GM18511 (cell line): ENCODE measurements around the gene FOXN4.

Experiments used
- ATAC-seq: cut with Tn5 transposase; IDR thresholded peaks from one replicate; pipeline ENCODE4 v1.9.1; 2021; ENCODE audit warnings: mild to moderate bottlenecking, moderate library complexity; ENCODE audit not compliant: unreplicated experiment

The FOXN4 gene

DNA sequence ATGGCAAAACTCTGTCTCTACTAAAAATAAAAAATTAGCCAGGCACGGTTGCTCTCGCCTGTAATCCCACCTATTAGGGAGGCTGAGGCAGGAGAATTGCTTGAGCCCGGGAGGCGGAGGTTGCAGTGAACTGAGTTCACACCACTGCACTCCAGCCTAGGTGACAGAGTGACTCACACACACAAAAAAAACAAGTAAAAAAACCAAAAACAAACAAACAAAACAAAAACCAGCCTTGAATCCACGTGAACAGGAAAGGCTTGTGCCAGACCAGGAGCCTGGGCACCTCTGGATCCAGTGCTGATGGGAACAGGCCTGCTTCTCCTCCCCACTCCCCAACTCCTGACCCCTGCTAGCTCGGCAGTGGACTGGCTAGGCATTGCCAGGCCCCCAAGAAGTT lies 3.5 kb downstream of the FOXN4 start:
- ATAC-seq = no peak

- ATAC-seq = no peak
Measured at GRCh38 chr12:109304485-109304884, 4.6 kb downstream of the FOXN4 start.

DNA sequence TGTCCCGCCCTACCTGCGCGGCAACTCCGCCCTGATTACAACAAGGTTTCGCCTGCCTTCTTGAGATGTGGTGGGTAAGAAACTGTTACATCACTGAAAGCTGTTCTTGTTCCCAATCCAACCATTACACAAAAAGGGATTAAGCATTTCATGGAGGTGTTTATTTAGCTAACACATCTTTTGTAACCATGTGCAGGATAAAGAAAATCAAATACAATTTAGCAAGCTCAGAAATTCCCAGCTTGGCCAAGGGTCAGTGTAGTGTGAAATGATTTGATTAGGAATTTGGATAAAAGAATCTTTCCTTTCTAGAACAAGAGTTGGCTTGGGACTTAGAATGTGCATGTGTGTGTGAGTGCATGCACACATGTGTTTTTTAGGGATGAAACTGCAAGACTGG lies 6.3 kb downstream of the FOXN4 start:
- no peak for ATAC-seq

GRCh38 chr12:109302358-109302757 lies 6.7 kb downstream of the FOXN4 start:
- no peak for ATAC-seq

DNA sequence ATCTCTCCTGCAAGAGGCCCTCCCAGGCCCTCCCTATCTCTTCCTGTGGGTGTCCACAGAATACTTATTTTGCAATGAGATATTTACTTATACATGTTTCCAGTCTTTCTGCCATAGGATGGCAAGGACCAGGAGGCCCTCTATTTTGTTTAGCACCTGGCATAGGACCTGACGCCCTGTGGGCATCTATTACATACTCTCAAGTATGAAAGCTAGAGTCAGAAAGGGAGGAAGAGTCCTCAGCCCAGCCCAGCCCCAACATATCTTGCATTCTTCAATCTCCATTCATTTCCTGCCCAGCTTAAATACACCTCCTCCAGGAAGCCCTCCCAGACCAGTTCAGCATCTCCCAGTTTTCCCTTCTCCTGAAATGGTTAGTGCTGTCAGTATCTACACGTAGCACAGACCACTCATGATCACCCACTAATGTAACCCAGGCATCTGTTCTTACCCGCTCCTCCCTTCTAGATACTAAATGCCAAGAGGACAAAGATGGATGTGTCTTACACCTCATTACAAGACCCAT lies 7.4 kb downstream of the FOXN4 start:
- no peak for ATAC-seq

DNA sequence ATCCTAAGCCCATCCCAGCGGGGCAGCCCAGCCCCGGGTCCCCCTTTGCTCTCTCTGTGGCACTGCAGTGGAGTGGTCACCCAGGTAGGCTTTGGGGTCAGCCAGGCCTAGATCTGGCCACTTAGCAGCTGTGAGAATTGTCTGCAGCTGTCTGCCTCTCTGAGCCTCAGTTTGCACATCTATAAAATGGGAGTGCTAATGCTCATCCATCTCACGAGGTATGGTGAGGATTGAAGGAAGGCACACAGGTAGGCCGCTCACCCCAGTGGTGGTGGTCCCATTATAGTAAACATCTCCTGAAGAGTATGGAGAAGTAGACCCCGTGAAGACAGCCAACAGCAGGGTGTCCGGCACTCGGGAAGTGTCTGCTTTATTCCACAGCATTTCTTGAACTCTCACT lies 9.2 kb downstream of the FOXN4 start:
- ATAC-seq = no peak

DNA sequence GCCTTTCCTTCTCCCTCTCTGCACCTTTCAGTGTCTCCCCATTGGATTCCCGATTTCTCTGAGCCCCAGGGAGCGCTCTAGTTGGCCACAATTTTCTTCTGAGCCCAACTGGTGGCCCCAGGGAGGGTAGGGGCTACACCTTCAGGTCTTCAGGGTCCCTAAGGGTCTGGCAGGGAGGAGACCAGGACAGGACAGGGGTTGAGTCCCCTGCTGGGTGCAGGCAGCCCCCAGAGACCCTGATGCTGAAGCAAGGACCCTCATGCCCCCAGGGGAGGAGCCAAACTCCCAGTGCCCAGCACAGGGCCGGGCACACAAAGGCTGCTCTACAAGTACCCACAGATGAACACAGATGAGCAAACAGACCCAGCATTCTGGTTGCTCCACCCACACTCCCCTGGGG lies 12.7 kb downstream of the FOXN4 start:
- no peak for ATAC-seq

DNA sequence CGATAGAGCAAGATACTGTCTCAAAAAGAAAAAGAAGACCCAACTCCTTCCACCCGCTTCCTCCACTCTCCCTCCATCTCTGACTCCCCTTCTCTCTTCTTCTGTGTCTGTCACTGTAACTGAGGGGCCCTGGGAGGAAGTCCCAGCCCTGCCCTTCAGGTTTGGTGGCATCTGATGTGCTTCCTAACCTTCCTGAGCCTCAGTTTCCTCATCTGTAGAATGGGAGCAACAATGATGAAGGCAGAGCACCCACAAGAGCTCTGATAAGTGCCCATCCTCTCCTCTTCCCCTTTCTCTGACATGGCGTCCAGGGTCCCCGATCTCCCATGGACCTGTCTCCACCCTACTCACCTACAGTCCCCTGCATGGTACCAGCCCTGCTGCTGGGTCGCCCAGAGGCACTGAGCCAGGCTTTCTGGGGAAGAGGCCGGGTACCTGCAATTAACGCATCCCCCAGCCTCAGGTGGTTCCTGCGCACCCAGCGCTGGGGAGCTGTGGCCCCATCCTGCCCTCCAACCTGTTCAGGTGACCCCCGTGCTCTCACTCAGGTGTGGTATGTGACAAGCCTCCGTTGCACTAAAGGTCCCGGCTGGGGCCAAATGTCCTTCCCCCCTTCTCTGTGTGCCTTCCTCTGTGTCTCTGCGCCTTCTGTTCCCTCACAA lies 13.2 kb downstream of the FOXN4 start:
- no peak for ATAC-seq

DNA sequence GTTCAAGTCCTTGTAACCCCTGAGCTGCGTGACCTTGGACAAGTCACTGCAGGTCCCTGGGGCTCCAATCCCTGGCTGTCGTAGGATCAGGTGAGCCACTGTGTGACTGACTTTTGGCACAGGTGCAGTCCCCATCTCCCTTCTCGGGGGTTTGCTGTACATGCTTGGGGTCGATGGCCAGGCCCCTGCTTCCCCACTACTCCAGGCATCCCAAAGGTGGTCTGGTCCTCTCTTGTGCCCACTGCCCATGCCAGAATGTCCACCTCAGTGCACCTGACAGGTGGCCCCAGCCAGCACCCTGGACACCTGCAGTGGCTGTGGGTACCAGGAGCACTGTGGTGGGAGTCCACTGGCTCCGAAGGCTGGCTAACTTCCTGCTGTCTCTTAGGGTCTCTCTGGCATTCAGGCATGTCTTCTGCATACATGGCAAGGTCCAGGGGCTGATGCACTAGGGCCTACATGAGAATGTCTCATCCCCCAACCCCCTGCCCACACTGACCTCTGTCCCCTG lies 14.7 kb downstream of the FOXN4 start:
- ATAC-seq = no peak

- no peak for ATAC-seq
Measured at GRCh38 chr12:109293106-109293505, 16.0 kb downstream of the FOXN4 start.

DNA sequence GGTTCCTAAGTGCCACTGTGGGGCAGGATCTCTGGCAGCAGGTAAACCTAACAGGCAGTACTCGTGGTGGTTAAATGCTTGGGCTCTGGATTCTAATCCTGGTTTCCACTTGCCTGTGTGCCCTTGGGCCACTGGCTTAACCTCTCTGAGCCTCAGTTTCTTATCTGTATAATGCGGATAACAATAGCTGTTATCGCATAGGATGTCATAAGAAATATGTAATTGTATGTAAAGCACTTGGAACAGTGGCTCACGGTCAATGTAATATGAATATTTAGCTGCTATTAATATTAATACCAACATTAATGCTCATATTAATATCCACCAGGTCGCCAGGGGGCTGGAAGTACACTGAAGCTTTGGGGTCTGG lies 16.8 kb downstream of the FOXN4 start:
- ATAC-seq = no peak

- no peak for ATAC-seq
Measured at GRCh38 chr12:109291521-109292341, 17.4 kb downstream of the FOXN4 start.

DNA sequence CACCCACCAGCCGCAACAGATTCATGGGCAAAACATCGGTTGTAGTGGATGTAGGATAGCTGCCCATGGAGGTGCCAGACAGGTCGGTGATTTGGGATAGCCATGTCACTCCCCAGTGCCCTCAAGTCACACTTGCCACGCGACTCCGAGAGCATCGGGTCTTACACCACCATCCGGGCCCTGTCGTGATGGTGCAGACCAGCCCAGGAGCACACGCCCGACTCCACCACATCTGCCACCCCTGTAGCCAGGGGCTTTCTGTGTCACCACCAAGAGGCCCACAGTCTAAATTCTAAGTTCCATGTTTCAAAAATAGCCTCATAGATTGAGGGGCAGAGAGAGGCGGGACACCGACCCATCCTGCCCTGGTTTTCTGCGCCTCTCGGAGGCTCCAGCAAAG lies 18.0 kb downstream of the FOXN4 start:
- ATAC-seq = no peak

DNA sequence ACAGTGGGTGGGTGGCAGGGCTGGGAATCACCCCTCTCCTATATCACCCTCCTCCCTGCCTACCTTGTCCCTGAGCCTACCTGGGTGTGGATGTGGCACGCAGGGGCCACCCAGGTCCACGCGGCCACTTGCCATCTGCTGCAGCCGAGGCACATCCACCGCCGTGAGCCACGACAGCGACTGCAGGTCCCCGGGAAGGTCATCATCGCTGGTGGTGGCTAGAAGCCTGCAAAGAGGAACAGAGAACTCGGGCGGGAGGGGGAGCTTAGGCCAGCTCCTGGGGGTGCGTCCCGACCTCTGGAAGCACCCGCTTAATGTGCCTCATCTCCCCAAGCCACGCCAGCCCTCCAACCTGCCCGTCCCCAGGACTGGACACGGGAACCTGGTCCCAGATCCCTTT lies 19.0 kb downstream of the FOXN4 start:
- ATAC-seq = no peak

DNA sequence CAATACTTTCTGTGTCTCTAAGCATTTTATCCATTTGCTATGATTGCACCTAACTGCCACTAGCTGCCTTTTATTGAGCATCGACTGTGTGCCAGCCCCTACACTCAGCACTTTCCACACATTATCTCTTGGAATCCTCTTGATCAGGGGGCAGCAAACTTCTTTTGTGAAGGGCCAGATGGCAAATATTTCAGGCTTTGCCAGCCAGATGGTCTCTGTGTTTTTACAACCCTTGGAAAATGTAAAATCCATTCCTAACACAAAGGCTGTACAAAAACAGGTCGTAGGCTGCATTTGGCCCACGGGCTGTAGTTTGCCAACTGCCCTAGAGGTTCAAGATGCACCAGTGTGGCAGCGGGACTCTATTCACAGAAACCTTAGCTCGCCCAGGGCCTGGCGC lies 19.5 kb downstream of the FOXN4 start:
- ATAC-seq = no peak

DNA sequence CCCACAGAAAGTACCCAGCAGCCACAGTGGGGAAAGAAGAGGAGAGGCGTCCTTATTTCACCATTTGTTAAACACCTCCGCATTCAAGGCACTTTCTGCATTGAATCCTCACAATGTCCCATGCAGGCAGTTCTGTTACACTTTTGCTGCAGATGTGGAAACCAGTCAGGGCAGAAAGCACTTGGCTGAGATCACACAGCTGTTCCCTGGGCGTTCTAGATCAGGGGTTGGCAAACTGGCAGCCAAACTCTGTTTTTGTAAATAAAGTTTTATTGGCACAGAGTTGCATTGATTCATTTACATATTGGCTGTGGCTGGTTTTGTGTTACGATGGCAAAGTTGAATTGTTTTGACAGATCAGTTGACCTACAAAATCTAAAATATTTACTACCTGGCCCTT lies 20.1 kb downstream of the FOXN4 start:
- ATAC-seq = no peak

GRCh38 chr12:109288571-109288970 lies 20.5 kb downstream of the FOXN4 start:
- ATAC-seq = no peak

DNA sequence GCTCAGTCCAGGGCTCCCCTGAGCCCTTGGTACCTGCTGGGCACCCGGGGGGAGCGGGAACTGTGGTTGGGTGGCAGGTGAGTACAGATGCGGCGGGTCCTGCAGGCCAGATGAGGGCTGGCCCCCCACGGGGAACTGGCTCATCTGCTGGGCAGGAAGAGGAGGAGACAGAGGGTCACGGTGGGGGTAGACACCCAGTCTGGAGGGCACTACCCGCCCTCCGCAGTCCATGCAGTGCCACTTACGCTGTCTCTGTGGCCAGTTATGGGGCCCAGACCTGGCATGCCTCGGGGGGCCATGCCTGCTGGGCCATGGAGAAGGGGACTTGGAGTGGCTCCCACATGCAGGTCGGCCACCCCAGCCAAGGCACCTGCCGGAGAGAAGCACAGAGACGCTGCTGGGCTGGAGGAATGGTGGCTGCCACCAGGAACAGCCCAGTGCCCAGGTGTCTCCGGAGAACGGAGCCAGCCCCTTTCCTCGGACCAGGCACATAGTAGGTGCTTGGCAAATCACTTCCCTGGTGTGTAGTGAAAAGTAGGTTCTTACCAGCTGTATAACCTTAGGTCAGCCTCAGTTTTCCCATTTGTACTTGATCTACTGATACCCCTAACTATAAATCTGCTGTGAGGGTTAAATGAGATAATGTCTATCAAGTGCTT lies 21.1 kb downstream of the FOXN4 start:
- no peak for ATAC-seq

GRCh38 chr12:109287181-109287580 lies 21.9 kb downstream of the FOXN4 start:
- no peak for ATAC-seq

GRCh38 chr12:109286652-109287051 lies 22.4 kb downstream of the FOXN4 start:
- no peak for ATAC-seq

- ATAC-seq = no peak
Measured at GRCh38 chr12:109286252-109286651, 22.8 kb downstream of the FOXN4 start.

DNA sequence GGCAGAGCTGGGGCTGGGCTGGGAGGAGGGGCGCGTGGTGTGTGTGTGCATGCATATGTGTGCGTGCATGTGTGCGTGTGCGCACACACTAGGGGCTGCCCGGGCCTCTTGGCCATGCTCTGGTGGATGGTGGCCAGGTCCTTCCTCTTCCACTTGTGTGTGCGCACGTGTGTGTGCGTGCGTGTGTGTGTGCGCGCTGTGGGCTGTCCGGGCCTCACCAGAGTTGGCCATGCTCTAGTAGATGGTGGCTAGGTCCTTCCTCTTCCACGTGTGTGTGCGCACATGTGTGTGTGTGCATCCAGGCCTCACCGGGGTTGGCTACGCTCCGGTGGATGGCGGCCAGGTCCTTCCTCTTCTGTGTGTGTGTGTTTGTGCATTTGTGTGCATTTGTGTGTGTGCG lies 24.7 kb downstream of the FOXN4 start:
- ATAC-seq = no peak
